ENCODE data around the gene APP.

Gene APP

DNA sequence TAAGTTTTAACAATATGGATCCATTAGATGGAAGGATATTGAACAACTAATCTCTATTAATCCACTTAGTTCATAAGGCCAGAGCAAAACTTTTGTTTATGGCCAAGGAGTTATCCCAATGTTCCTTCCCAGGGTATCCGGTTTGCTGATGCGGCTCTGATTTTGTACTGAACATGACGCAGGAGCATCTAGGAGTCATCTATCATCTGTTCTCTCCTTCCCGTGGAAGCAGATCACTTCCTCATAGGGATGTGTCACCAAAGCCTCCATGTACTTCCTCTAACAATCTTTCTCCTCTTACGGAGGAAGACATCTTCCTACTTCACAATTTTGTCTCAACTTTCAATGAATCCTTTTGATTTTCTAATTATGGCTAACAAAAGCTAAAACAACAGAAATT is 206.6 kb downstream of the APP start:
- no peak overlapping the region for H3K27ac ChIP-seq (ENCODE audit: low read length)
- H3K27me3 ChIP-seq (ENCODE audit: low read depth, low read length): no peaks in the 10 kb centered on the region
- no peak overlapping the region for H3K4me2 ChIP-seq (ENCODE audit: low read length)
- H3K9me3 ChIP-seq (ENCODE audit: insufficient read depth, low read length): no peaks in the 10 kb centered on the region
- no peak overlapping the region for H2AFZ ChIP-seq (ENCODE audit: low read depth, low read length)
- H3K4me3 ChIP-seq (ENCODE audit: low read length): no peak overlapping the region
- peaks cover 12% of the 10 kb centered on the region for H3K4me1 ChIP-seq (ENCODE audit: low read length)
- no peak overlapping the region for H3K9ac ChIP-seq (ENCODE audit: low read length)
- no peaks in the 10 kb centered on the region for H3K36me3 ChIP-seq (replicated peaks; ENCODE audit: low read depth, low read length)
- H4K20me1 ChIP-seq (ENCODE audit: insufficient read depth, low read length): no peaks in the 10 kb centered on the region
- no peaks in the 10 kb centered on the region for H3K79me2 ChIP-seq (ENCODE audit: low read length)
- TF ChIP-seq EZH2phosphoT487 (IDR thresholded peaks at IDR 0.05; ENCODE audit: low read depth) (no peak), CTCF (IDR thresholded peaks at IDR 0.05; ENCODE audit: low read depth, low read length) (no peak)

- H3K4me3 ChIP-seq (ENCODE audit: low read length): no peak overlapping the region
- no peak overlapping the region for H3K27ac ChIP-seq (ENCODE audit: low read length)
- no peaks in the 10 kb centered on the region for H3K9me3 ChIP-seq (ENCODE audit: insufficient read depth, low read length)
- no peak overlapping the region for H3K9ac ChIP-seq (ENCODE audit: low read length)
- TF ChIP-seq EZH2phosphoT487 (IDR thresholded peaks at IDR 0.05; ENCODE audit: low read depth): no peak
- no peak for TF ChIP-seq CTCF (IDR thresholded peaks at IDR 0.05; ENCODE audit: low read depth, low read length)
- H4K20me1 ChIP-seq (ENCODE audit: insufficient read depth, low read length): no peaks in the 10 kb centered on the region
- no peaks in the 10 kb centered on the region for H3K27me3 ChIP-seq (ENCODE audit: low read depth, low read length)
- H2AFZ ChIP-seq (ENCODE audit: low read depth, low read length): no peak overlapping the region
- no peaks in the 10 kb centered on the region for H3K36me3 ChIP-seq (replicated peaks; ENCODE audit: low read depth, low read length)
- H3K4me1 ChIP-seq (ENCODE audit: low read length): peaks cover 12% of the 10 kb centered on the region
- no peak overlapping the region for H3K4me2 ChIP-seq (ENCODE audit: low read length)
- H3K79me2 ChIP-seq (ENCODE audit: low read length): no peaks in the 10 kb centered on the region
Observed at GRCh38 chr21:25963181-25963580, 207.4 kb downstream of the APP start.

DNA sequence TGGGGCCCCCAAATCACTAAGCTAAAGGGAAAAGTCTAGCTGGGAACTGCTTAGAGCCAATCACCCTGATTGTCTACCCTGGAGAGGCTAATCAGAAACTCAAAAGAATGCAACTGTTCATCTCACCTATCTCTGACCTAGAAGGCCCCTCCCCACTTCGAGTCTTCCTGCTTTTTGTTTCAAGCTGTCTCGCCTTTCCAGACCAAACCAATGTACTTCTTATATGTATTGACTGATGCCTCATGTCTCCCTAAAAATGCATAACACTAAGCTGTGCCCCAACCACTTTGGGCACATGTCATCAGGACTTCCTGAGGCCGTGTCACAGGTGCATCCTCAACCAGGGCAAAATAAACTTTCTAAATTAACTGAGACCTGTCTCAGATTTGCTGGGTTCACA is 209.5 kb downstream of the APP start:
- H3K9ac ChIP-seq (ENCODE audit: low read length): no peak overlapping the region
- H3K36me3 ChIP-seq (replicated peaks; ENCODE audit: low read depth, low read length): no peaks in the 10 kb centered on the region
- no peak overlapping the region for H3K4me2 ChIP-seq (ENCODE audit: low read length)
- TF ChIP-seq EZH2phosphoT487 (IDR thresholded peaks at IDR 0.05; ENCODE audit: low read depth): no peak
- TF ChIP-seq CTCF (IDR thresholded peaks at IDR 0.05; ENCODE audit: low read depth, low read length): no peak
- H3K4me1 ChIP-seq (ENCODE audit: low read length): no peaks in the 10 kb centered on the region
- H3K9me3 ChIP-seq (ENCODE audit: insufficient read depth, low read length): no peaks in the 10 kb centered on the region
- no peak overlapping the region for H2AFZ ChIP-seq (ENCODE audit: low read depth, low read length)
- no peaks in the 10 kb centered on the region for H3K79me2 ChIP-seq (ENCODE audit: low read length)
- no peak overlapping the region for H3K27ac ChIP-seq (ENCODE audit: low read length)
- no peaks in the 10 kb centered on the region for H3K27me3 ChIP-seq (ENCODE audit: low read depth, low read length)
- H3K4me3 ChIP-seq (ENCODE audit: low read length): no peak overlapping the region
- no peaks in the 10 kb centered on the region for H4K20me1 ChIP-seq (ENCODE audit: insufficient read depth, low read length)

GRCh38 chr21:25960402-25960801 is 210.2 kb downstream of the APP start:
- Histone ChIP-seq H3K27me3 (ENCODE audit: low read depth, low read length) (no peaks in the 10 kb centered on the region), H3K9me3 (ENCODE audit: insufficient read depth, low read length) (no peaks in the 10 kb centered on the region), H3K79me2 (ENCODE audit: low read length) (no peaks in the 10 kb centered on the region), H4K20me1 (ENCODE audit: insufficient read depth, low read length) (no peaks in the 10 kb centered on the region), H3K4me1 (ENCODE audit: low read length) (no peaks in the 10 kb centered on the region), H2AFZ (ENCODE audit: low read depth, low read length) (no peak overlapping the region), H3K9ac (ENCODE audit: low read length) (no peak overlapping the region), H3K4me2 (ENCODE audit: low read length) (no peak overlapping the region), H3K36me3 (replicated peaks; ENCODE audit: low read depth, low read length) (no peaks in the 10 kb centered on the region), H3K27ac (ENCODE audit: low read length) (no peak overlapping the region), H3K4me3 (ENCODE audit: low read length) (no peak overlapping the region)
- TF ChIP-seq EZH2phosphoT487 (IDR thresholded peaks at IDR 0.05; ENCODE audit: low read depth) (no peak), CTCF (IDR thresholded peaks at IDR 0.05; ENCODE audit: low read depth, low read length) (no peak)

Data from OCI-LY3 (cell line).